K562 (cell line): Measurements from ENCODE around the gene DCP2. TPM values are rescaled to one million over a fixed set of nuclear protein-coding genes. Genes with fewer than 3 reads are reported as not detected.

ENCODE experiments used
- CHCHD3 ChIP-seq: fragments of 250-450 bp; sonication (Bioruptor Pico); IDR thresholded peaks from 2 replicates; pipeline ENCODE4 v2.1.2; 2022; ENCODE audit warnings: mild to moderate bottlenecking
- CTCF ChIP-seq, 3 experiments: IDR thresholded peaks in 2 of 3; conservative IDR thresholded peaks in 1 of 3; 2 replicates each; pipeline ENCODE4 v1.5.1; 2011 to 2012; ENCODE audit warnings: low read length in 3 of 3, mild to moderate bottlenecking in 3 of 3, control low read depth in 2 of 3, improper control_type of control experiment in 1 of 3, inconsistent platforms in 1 of 3, low read depth in 1 of 3, mixed read lengths in 1 of 3, moderate library complexity in 1 of 3; ENCODE audit not compliant: insufficient read depth in 2 of 3
- GATA2 ChIP-seq: sonication (generic); formaldehyde crosslinking; IDR thresholded peaks from 2 replicates; pipeline ENCODE4 v1.4.0; 2020; ENCODE audit warnings: mild to moderate bottlenecking, missing genetic modification reagents
- GATAD2B ChIP-seq: fragments of 450-650 bp; IDR thresholded peaks from 2 replicates; pipeline ENCODE4 v1.6.1; 2017; ENCODE audit warnings: mild to moderate bottlenecking, borderline replicate concordance
- HLTF ChIP-seq: fragments of 450-650 bp; IDR thresholded peaks from 2 replicates; pipeline ENCODE4 v1.6.1; 2016
- HMG20B ChIP-seq: fragments of 250-450 bp; sonication (Bioruptor Pico); IDR thresholded peaks from 2 replicates; pipeline ENCODE4 v1.5.0; 2021; ENCODE audit warnings: mild to moderate bottlenecking
- HMGN3 ChIP-seq: IDR thresholded peaks from 2 replicates; pipeline ENCODE4 v1.6.1; 2011; ENCODE audit warnings: borderline replicate concordance, low read depth, mild to moderate bottlenecking, mixed read lengths, low read length; ENCODE audit not compliant: insufficient read length; ENCODE audit errors: extremely low read depth
- HOXB6 ChIP-seq: fragments of 250-450 bp; sonication (Bioruptor Pico); IDR thresholded peaks from 2 replicates; pipeline ENCODE4 v1.5.1; 2022; ENCODE audit warnings: mild to moderate bottlenecking, borderline replicate concordance
- KLF13 ChIP-seq: fragments of 450-650 bp; IDR thresholded peaks from 2 replicates; pipeline ENCODE4 v1.6.1; 2016; ENCODE audit warnings: missing genetic modification characterization, low read depth, mild to moderate bottlenecking, missing compliant biosample characterization, moderate library complexity, borderline replicate concordance
- MAZ ChIP-seq, 2 experiments: fragments of 450-650 bp in 1 of 2; sonication (generic) in 1 of 2; formaldehyde crosslinking; IDR thresholded peaks in 1 of 2; conservative IDR thresholded peaks in 1 of 2; 2 replicates each; pipeline versions ENCODE4 v1.4.0 to v1.5.0; 2020; ENCODE audit warnings: mild to moderate bottlenecking in 1 of 2, missing genetic modification reagents in 1 of 2
- NFIX ChIP-seq: fragments of 250-450 bp; sonication (Bioruptor Pico); IDR thresholded peaks from 2 replicates; pipeline ENCODE4 v1.4.0; 2020; ENCODE audit warnings: low read depth, mild to moderate bottlenecking, moderate library complexity
- NFYB ChIP-seq: IDR thresholded peaks from 2 replicates; pipeline ENCODE4 v1.6.1; 2011; ENCODE audit warnings: mild to moderate bottlenecking, moderate library complexity; ENCODE audit not compliant: insufficient read length; ENCODE audit errors: extremely low read depth
- NR4A1 ChIP-seq, 2 experiments: fragments of 250-450 bp in 1 of 2; fragments of 450-650 bp in 1 of 2; sonication (Bioruptor Pico) in 1 of 2; IDR thresholded peaks; 2 replicates each; pipeline versions ENCODE4 v1.4.0 to v1.6.1; 2016 to 2020; ENCODE audit warnings: mild to moderate bottlenecking in 2 of 2, missing compliant biosample characterization in 1 of 2, missing genetic modification characterization in 1 of 2, moderate library complexity in 1 of 2
- PYGO2 ChIP-seq: fragments of 450-650 bp; IDR thresholded peaks from 2 replicates; pipeline ENCODE4 v1.6.1; 2016; ENCODE audit warnings: mild to moderate bottlenecking, missing genetic modification characterization, moderate library complexity, missing compliant biosample characterization
- RAD21 ChIP-seq, 2 experiments: fragments of 250-450 bp in 1 of 2; fragments of 450-650 bp in 1 of 2; sonication (Bioruptor Pico) in 1 of 2; formaldehyde crosslinking in 1 of 2; IDR thresholded peaks in 1 of 2; conservative IDR thresholded peaks in 1 of 2; 2 replicates each; pipeline versions ENCODE4 v1.4.0 to v1.8.0; 2020 to 2022; ENCODE audit warnings: mild to moderate bottlenecking in 2 of 2, moderate library complexity in 1 of 2
- RBM22 ChIP-seq: fragments of 200-400 bp; formaldehyde crosslinking; IDR thresholded peaks from 2 replicates; pipeline ENCODE4 v1.6.1; 2018; ENCODE audit warnings: low read length, low read depth; ENCODE audit not compliant: poor library complexity, severe bottlenecking
- RHOXF2B ChIP-seq: fragments of 250-450 bp; sonication (Bioruptor Pico); conservative IDR thresholded peaks from 2 replicates; pipeline ENCODE4 v1.5.1; 2021
- SMARCA5 ChIP-seq: fragments of 450-650 bp; IDR thresholded peaks from 2 replicates; pipeline ENCODE4 v1.6.1; 2016
- TCFL5 ChIP-seq: fragments of 250-450 bp; sonication (Bioruptor Pico); conservative IDR thresholded peaks from 2 replicates; pipeline ENCODE4 v1.6.1; 2021; ENCODE audit warnings: mild to moderate bottlenecking, moderate library complexity, matching md5 sums
- ZFP30 ChIP-seq: fragments of 250-450 bp; sonication (Bioruptor Pico); IDR thresholded peaks from 2 replicates; pipeline ENCODE4 v1.8.0; 2022; ENCODE audit warnings: moderate library complexity, mild to moderate bottlenecking, inconsistent platforms, borderline replicate concordance
- ZNF444 ChIP-seq: fragments of 250-450 bp; sonication (Bioruptor Pico); IDR thresholded peaks from 2 replicates; pipeline ENCODE4 v1.4.0; 2020; ENCODE audit warnings: mild to moderate bottlenecking, moderate library complexity
- polyA plus RNA-seq, 8 experiments: library from polyadenylated mRNA; depleted of rRNA in 4 of 8; stranded (reverse) in 5 of 8; unstranded in 3 of 8; fragments of >200 nt; fragmentation: Nextera tagmentation in 2 of 8; fragmentation: Illumina TruSeq in 1 of 8; extraction: Ambion mirVana in 2 of 8; extraction: Trizol in 1 of 8; gene quantifications; 2 replicates each; pipeline versions ENCODE4 v1.2.1 to v1.2.3, GENCODE V29; 2011 to 2014; ENCODE audit warnings: inconsistent platforms in 1 of 8, missing spikeins in 1 of 8
- total RNA-seq, 7 experiments: library from RNA; depleted of rRNA in 6 of 7; stranded (reverse); fragments of >200 nt in 6 of 7; fragmentation: Illumina TruSeq in 2 of 7; extraction: Trizol in 2 of 7; gene quantifications; 2 replicates each; pipeline versions ENCODE4 v1.2.1 to v1.2.3, GENCODE V29; 2011 to 2021; ENCODE audit warnings: low replicate concordance in 1 of 7
- TF ChIP-seq, protein P1 (sequence below), 2 experiments: fragments of 250-450 bp in 1 of 2; fragments of 450-650 bp in 1 of 2; sonication (Bioruptor Pico) in 1 of 2; IDR thresholded peaks; 2 replicates each; pipeline versions ENCODE4 v1.6.1 to v1.8.0; 2016 to 2021; ENCODE audit warnings: mild to moderate bottlenecking in 2 of 2, moderate library complexity in 2 of 2, missing compliant biosample characterization in 1 of 2, missing genetic modification characterization in 1 of 2
- TF ChIP-seq, protein P2 (sequence below): fragments of 450-650 bp; IDR thresholded peaks from 2 replicates; pipeline ENCODE4 v1.6.1; 2016; ENCODE audit warnings: borderline replicate concordance

DCP2 gene
- total and polyA plus RNA-seq, 9 of the 15 experiments (the other 6 are each of a cell fraction or from before 2014, with no cell fraction given) = 25.9 to 109 (median 46.7) TPM

- TF ChIP-seq, protein P1, sequence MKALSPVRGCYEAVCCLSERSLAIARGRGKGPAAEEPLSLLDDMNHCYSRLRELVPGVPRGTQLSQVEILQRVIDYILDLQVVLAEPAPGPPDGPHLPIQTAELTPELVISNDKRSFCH (CRISPR knock-in tag; IDR thresholded peaks at IDR 0.05) = no peak
- TF ChIP-seq, protein P1 (tag; IDR thresholded peaks at IDR 0.05) = 0 out of 2 replicates have a peak, but pooled peaks have one; percentile 23
- TF ChIP-seq HMGN3 (no peak), SMARCA5 (no peak), HOXB6 (CRISPR knock-in tag) (no peak), HLTF (no peak), RHOXF2B (CRISPR knock-in tag) (no peak), CTCF (IDR thresholded peaks at IDR 0.05 in 2 of 3, conservative IDR thresholded peaks at IDR 0.05 in 1 of 3; ENCODE audit: insufficient read depth in 2 of 3, low read depth in 1 of 3, low read length in 3 of 3) (peak in 2 of 3 experiments; percentile 17 to 19; a peak in 3 of 6 replicates), GATA2 (CRISPR knock-in tag) (no peak), HMG20B (no peak), KLF13 (no peak), PYGO2 (0 out of 2 replicates have a peak, but pooled peaks have one; percentile 11), RAD21 (CRISPR knock-in tag; conservative IDR thresholded peaks at IDR 0.05 in 1 of 2, IDR thresholded peaks at IDR 0.05 in 1 of 2) (peak in 1 of 2 experiments; percentile 38; a peak in 2 of 4 replicates), MAZ (CRISPR knock-in tag; conservative IDR thresholded peaks at IDR 0.05 in 1 of 2, IDR thresholded peaks at IDR 0.05 in 1 of 2) (no peak), ZFP30 (no peak), ZNF444 (CRISPR knock-in tag) (no peak), NFYB (no peak), GATAD2B (no peak), NFIX (peak; percentile 57), RBM22 (no peak), CHCHD3 (no peak), NR4A1 (CRISPR knock-in tag; IDR thresholded peaks at IDR 0.05) (no peak), NR4A1 (tag; IDR thresholded peaks at IDR 0.05) (peak; percentile 78; the same call in 1 of the 2 replicates), TCFL5 (CRISPR knock-in tag) (no peak)
- TF ChIP-seq, protein P2, sequence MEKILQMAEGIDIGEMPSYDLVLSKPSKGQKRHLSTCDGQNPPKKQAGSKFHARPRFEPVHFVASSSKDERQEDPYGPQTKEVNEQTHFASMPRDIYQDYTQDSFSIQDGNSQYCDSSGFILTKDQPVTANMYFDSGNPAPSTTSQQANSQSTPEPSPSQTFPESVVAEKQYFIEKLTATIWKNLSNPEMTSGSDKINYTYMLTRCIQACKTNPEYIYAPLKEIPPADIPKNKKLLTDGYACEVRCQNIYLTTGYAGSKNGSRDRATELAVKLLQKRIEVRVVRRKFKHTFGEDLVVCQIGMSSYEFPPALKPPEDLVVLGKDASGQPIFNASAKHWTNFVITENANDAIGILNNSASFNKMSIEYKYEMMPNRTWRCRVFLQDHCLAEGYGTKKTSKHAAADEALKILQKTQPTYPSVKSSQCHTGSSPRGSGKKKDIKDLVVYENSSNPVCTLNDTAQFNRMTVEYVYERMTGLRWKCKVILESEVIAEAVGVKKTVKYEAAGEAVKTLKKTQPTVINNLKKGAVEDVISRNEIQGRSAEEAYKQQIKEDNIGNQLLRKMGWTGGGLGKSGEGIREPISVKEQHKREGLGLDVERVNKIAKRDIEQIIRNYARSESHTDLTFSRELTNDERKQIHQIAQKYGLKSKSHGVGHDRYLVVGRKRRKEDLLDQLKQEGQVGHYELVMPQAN = no peak
Observed at GRCh38 chr5:113043491-113043931, 66.9 kb downstream of the DCP2 start (continued).
